Right cardiac atrium (tissue), 5 donors: ENCODE data around the gene ZNF326. TPM values are rescaled to one million over a fixed set of nuclear protein-coding genes. Genes with fewer than 3 reads are reported as not detected.
"Not testable (repeated sequence)": the region's sequence is repeated elsewhere in the genome, so short reads cannot be mapped to it uniquely, and the experiment has no call there.

ENCODE experiments used
- ATAC-seq, 2 donors: fragments of 200-7000 bp; cut with Tn5 transposase; one replicate each; pipeline versions ENCODE4 v1.8.0 to v1.9.1; 2020; ENCODE audit warnings: moderate library complexity in 2 of 2, mild to moderate bottlenecking in 1 of 2
- DNase-seq, 3 donors: peaks; one replicate each; pipeline ENCODE4 v3.0.0-alpha.2; 2020
- H3K27ac ChIP-seq: one replicate; pipeline ENCODE4 v1.5.1; 2013; ENCODE audit warnings: mild to moderate bottlenecking, low read length, control low read depth, moderate library complexity
- H3K27me3 ChIP-seq: one replicate; pipeline ENCODE4 v1.6.1; 2013; ENCODE audit not compliant: control insufficient read depth, insufficient read depth
- H3K4me1 ChIP-seq: one replicate; pipeline ENCODE4 v1.6.1; 2013; ENCODE audit warnings: low read length; ENCODE audit not compliant: control insufficient read depth, insufficient read depth
- H3K4me3 ChIP-seq: one replicate; pipeline ENCODE4 v1.5.1; 2013; ENCODE audit warnings: low read length, control low read depth
- H3K9me3 ChIP-seq: one replicate; pipeline ENCODE4 v1.6.1; 2013; ENCODE audit warnings: low read length; ENCODE audit not compliant: control insufficient read depth
- WGBS: extraction: QIAGEN DNeasy Blood & Tissue Kit; methylation state at CpG from one replicate; pipeline ENCODE4 v1.1.7; 2013; 5-methylcytosine and 5-hydroxymethylcytosine counted together
- intact Hi-C, 4 donors: fragments of 100-400 bp; cut with DNase I; formaldehyde crosslinking; loops; one replicate each; pipeline versions ENCODE4 v1.11.0 to v1.14.0; 2022 to 2023
- polyA plus RNA-seq: library from polyadenylated mRNA; stranded (reverse); fragments of 200-250 nt; gene quantifications from one replicate; pipeline ENCODE4 v1.2.3, GENCODE V29; 2013
- total RNA-seq, 4 donors: library from RNA; stranded (reverse); fragmentation: NEBNext Ultra II Directional; extraction: Animal tissue kit (Norgen Biotek cat#: 25700); gene quantifications; one replicate each; pipeline ENCODE4 v1.2.1, GENCODE V29; 2021
- donor health status: healthy with polysubstance abuse.
- donor health status: DM: no; HTN: yes; CAD: no.
- donor health status: DM: no; HTN: no; CAD: no.
- donor health status: DM: no; HTN: yes; CAD: no; lungs with severe emphysema.
- donor health status: DM: yes; HTN: yes; CAD: no.

The ZNF326 gene
- total and polyA plus RNA-seq, 5 donors, result 10.0 to 16.5 (median 13.0) TPM

DNA sequence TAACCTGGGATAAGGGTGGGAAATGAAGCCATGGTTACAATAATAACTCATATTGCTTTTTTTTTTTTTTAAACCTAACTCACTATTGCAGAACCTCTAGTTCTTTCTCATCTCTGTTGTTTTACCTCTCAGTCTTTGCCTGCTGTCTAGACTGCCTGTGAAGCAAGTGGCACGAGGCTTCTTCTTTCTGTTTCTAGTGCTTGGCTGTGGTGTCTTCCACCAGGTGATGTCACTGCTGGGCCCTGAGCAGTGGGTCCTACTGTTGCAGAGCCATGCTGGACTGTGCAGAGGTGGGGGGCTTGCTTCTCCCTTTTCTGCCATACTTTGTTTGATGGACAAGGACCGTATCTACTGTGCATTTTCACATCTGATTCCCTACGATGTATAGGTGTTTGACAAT is 51.7 kb downstream of the ZNF326 start:
- peaks cover 4% of the 10 kb centered on the region for H3K27me3 ChIP-seq
- 85% methylated on average over 3 of the region's 3 CpGs for WGBS
- H3K4me3 ChIP-seq, result no peak overlapping the region
- DNase-seq (no peak), ATAC-seq (no peak)
- peaks cover 3% of the 10 kb centered on the region for H3K4me1 ChIP-seq
- intact Hi-C loops, result no loop called here
- H3K9me3 ChIP-seq, result no peaks in the 10 kb centered on the region
- no peak overlapping the region for H3K27ac ChIP-seq

DNA sequence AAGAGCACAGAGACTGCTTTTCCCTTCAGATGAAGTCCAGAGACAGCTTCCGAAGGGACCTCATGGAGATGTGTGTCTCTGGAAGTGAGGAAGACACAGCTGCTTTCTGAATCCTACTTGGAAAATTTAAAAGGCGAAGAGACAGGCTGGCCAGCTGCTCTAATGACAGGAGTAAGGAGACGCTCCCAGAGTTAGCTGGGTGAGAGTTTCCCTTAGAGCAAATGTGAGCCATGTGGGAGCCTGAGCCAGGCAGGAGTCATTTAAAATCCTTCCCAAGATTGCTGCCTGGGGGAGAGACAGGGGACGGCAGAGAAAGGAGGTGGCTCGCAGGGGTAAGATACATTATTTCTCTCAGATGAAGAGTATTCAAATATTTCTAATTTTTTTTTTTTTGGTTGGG is 53.1 kb downstream of the ZNF326 start:
- DNase-seq, result no peak
- no peak overlapping the region for H3K27ac ChIP-seq
- intact Hi-C loops, result no loop called here

DNA sequence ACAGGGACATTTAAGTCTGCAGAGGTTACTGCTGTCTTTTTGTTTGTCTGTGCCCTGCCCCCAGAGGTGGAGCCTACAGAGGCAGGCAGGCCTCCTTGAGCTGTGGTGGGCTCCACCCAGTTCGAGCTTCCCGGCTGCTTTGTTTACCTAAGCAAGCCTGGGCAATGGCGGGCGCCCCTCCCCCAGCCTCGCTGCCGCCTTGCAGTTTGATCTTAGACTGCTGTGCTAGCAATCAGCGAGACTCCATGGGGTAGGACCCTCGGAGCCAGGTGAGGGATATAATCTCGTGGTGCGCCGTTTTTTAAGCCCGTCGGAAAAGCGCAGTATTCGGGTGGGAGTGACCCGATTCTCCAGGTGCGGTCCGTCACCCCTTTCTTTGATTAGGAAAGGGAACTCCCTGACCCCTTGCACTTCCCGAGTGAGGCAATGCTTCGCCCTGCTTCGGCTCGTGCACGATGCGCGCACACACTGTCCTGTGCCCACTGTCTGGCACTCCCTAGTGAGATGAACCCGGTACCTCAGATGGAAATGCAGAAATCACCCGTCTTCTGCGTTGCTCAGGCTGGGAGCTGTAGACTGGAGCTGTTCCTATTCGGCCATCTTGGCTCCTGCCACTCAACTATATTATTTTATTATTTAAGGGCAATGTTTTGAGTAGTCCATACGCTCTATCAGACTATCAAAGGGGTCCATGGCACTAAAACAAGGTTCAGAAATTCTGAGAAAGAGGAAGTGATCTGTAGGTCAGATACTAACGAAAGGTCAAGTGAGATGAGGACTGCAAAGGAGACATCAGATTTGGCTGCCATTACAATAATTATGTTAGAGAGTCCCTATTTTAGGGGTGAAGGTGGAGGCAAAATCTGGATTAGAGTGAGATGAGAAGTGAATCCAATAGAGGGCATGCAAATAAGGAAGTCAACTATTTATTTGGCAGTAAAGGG is 68.1 kb downstream of the ZNF326 start:
- H3K27ac ChIP-seq, H3K27me3 ChIP-seq, ATAC-seq, H3K4me3 ChIP-seq, H3K9me3 ChIP-seq, H3K4me1 ChIP-seq, intact Hi-C loops: not testable (repeated sequence)
- DNase-seq, result peak in 1 of 3 donors; percentile 25
- 93% methylated on average over 27 of the region's 31 CpGs for WGBS

More for the DNA sequence above, 53.1 kb downstream of the ZNF326 start:
- 61% methylated on average over 5 of the region's 5 CpGs for WGBS
- Histone ChIP-seq H3K4me1 (no peaks in the 10 kb centered on the region), H3K9me3 (no peaks in the 10 kb centered on the region), H3K27me3 (peaks cover 4% of the 10 kb centered on the region), H3K4me3 (no peak overlapping the region)
- no peak for ATAC-seq

- 79% methylated on average over 6 of the region's 6 CpGs for WGBS
- intact Hi-C loops, H3K4me1 ChIP-seq, ATAC-seq, H3K9me3 ChIP-seq, H3K27ac ChIP-seq, H3K27me3 ChIP-seq, DNase-seq, H3K4me3 ChIP-seq: not testable (repeated sequence)
Observed at GRCh38 chr1:90064109-90064508, 69.2 kb downstream of the ZNF326 start.

DNA sequence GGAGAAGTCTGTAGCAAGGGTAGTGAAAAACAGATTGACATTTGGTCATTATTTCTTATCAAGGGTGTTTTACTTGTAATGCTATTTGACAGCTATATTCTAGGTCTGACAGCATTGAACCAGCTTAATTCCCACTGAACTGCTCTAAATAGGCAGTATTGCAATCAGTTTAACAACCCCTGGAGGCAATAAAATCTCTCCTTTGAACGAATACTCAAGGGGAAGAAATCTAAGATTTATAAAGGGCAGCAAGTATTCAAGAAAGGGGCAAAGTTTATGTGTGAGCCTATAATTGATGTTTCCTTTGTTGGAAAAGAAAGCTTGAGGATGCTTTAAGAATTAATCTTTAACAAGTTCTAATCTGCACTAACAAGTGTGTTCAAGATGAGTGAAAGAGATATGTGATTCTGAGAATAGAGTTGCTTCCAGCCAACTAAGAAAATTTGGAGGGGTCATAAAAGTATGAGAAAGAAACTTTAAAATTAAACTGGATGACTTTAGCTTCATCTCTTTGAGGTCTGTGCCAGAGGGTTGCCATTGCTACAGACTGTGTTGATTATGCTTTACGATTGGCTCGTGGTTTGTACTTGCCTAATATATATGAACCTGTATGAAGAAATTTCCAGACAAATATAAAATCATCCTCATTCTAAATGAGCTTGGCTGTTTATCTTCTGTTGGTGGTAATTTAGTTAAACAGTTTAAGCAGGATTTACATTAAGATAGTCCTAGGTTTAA is 72.5 kb downstream of the ZNF326 start:
- no peak overlapping the region for H3K27ac ChIP-seq
- no peaks in the 10 kb centered on the region for H3K9me3 ChIP-seq
- H3K27me3 ChIP-seq, result no peaks in the 10 kb centered on the region
- no peak overlapping the region for H3K4me3 ChIP-seq
- ATAC-seq (no peak), DNase-seq (no peak)
- H3K4me1 ChIP-seq, result no peaks in the 10 kb centered on the region
- intact Hi-C loops, result no loop called here
- 72% methylated on average over 3 of the region's 3 CpGs for WGBS

DNA sequence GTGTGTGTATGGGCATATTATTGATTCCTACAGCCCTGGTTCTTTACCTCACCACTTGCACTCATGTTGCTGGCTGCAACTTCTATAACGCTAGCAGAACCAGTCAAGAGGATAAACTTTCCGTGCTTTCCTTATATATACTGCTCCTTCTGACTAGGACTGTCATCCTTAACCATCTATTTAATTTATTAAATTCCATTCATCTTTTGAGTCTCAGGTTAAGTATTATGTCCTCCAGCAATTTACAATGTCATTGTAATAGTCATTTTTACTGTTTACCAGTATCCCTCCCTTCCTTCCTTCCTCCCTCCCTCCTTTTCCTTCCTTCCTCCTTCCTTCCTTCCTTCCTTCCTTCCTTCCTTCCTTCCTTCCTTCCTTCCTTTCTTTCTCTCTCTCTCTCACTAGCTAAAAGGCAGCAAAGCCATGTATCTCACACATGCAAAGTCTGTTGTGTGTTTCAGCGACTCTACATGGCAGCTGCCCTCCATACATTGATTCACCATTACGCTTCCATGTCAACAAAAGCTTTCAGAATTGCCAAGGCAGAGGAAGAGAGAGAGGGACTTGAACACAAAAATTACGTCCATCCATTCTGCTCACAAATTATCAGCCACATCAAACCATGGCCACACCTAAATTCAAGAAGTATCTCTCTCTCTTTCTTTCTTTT is 73.8 kb downstream of the ZNF326 start:
- H3K4me3 ChIP-seq, result no peak overlapping the region
- H3K9me3 ChIP-seq, result no peaks in the 10 kb centered on the region
- H3K27ac ChIP-seq, result no peak overlapping the region
- no peaks in the 10 kb centered on the region for H3K27me3 ChIP-seq
- intact Hi-C loops, result no loop called here
- H3K4me1 ChIP-seq, result no peaks in the 10 kb centered on the region
- ATAC-seq (no peak), DNase-seq (no peak)
- WGBS, result 88% methylated on average over 5 of the region's 5 CpGs

- H3K9me3 ChIP-seq, result no peaks in the 10 kb centered on the region
- intact Hi-C loops, result no loop called here
- no peaks in the 10 kb centered on the region for H3K27me3 ChIP-seq
- no peak for ATAC-seq
- no peak overlapping the region for H3K27ac ChIP-seq
- H3K4me1 ChIP-seq, result no peaks in the 10 kb centered on the region
- 64% methylated on average over 5 of the region's 5 CpGs for WGBS
- no peak overlapping the region for H3K4me3 ChIP-seq
- DNase-seq, result no peak
Observed at GRCh38 chr1:90074137-90074536, 79.2 kb downstream of the ZNF326 start.

GRCh38 chr1:90074566-90074965 is 79.7 kb downstream of the ZNF326 start:
- DNase-seq, result no peak
- intact Hi-C loops, result no loop called here
- 87% methylated on average over 4 of the region's 4 CpGs for WGBS
- no peaks in the 10 kb centered on the region for H3K27me3 ChIP-seq
- no peak overlapping the region for H3K27ac ChIP-seq
- no peaks in the 10 kb centered on the region for H3K9me3 ChIP-seq
- H3K4me1 ChIP-seq, result no peaks in the 10 kb centered on the region
- no peak for ATAC-seq
- no peak overlapping the region for H3K4me3 ChIP-seq

GRCh38 chr1:90074970-90075391 is 80.1 kb downstream of the ZNF326 start:
- Histone ChIP-seq H3K4me1 (no peaks in the 10 kb centered on the region), H3K27me3 (no peaks in the 10 kb centered on the region), H3K4me3 (no peak overlapping the region), H3K9me3 (no peaks in the 10 kb centered on the region), H3K27ac (no peak overlapping the region)
- ATAC-seq (no peak), DNase-seq (no peak)
- WGBS, result 57% methylated on average over 1 of the region's 1 CpG
- intact Hi-C loops, result no loop called here

- DNase-seq, result no peak
- no peaks in the 10 kb centered on the region for H3K9me3 ChIP-seq
- 87% methylated on average over 7 of the region's 7 CpGs for WGBS
- H3K27ac ChIP-seq, result no peak overlapping the region
- no peaks in the 10 kb centered on the region for H3K4me1 ChIP-seq
- intact Hi-C loops, result no loop called here
- no peak overlapping the region for H3K4me3 ChIP-seq
- no peaks in the 10 kb centered on the region for H3K27me3 ChIP-seq
- no peak for ATAC-seq
Observed at GRCh38 chr1:90083995-90084394, 89.1 kb downstream of the ZNF326 start.
